Choroid plexus epithelial cell (primary cell): ENCODE results near the gene CYTIP.
A peak's percentile ranks its signal among the peaks of the same experiment; 100 is the strongest.

Source experiments
- DNase-seq: peaks from one replicate; pipeline ENCODE4 v3.0.0-alpha.2; 2010; ENCODE audit warnings: low read depth
- H3K4me3 ChIP-seq: 2 replicates; pipeline ENCODE4 v1.5.1; 2011; ENCODE audit warnings: low read depth, mild to moderate bottlenecking, control low read depth, low read length, moderate library complexity
- TF ChIP-seq, protein P1 (sequence below): conservative IDR thresholded peaks from 2 replicates; pipeline ENCODE4 v1.5.1; 2011; ENCODE audit warnings: low read depth, mild to moderate bottlenecking, control low read depth, inconsistent platforms, low read length, moderate library complexity

The CYTIP gene

DNA sequence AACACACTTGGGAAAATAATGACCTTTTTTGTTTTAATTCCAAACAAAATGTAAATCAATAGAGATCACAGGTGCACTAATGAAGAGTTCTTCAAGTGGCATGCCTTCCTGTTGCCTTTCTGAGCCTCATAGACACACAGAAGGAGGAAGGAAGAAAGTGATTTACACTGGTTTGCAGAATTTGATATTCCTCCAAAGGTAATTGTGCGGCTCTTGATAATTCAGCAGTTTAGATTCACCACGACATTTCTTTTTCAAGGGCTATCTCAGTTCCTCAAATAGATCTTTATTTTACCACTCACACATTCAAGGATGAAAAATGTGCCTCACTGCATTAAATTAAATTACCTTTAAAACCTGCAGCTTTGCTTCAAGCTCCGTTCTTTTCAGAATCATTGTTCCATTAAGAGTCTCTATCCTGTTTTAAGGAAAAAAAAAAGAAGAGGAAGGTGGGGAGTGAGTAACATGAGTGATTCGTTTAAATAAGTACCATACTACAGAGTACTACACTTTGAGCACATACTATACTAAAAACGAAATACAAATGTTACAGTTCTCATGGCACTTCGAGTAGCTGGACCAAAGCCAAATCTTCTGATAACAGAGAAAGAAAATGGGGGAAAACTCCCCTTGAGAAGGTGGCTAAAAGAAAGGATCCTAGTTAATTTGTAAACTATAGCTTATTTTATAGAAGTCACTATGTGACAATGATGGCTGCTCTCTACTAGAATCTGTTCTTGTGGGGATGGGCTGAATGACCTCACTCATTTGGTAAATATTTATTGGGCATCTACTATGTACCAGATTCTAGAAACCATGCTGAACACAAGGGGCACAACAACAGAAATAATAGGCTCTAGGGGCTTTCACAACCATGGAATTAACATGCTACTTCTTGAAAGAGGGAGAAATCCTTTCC lies 16.6 kb downstream of the CYTIP start:
- no peak overlapping the region for H3K4me3 ChIP-seq
- TF ChIP-seq, protein P1, sequence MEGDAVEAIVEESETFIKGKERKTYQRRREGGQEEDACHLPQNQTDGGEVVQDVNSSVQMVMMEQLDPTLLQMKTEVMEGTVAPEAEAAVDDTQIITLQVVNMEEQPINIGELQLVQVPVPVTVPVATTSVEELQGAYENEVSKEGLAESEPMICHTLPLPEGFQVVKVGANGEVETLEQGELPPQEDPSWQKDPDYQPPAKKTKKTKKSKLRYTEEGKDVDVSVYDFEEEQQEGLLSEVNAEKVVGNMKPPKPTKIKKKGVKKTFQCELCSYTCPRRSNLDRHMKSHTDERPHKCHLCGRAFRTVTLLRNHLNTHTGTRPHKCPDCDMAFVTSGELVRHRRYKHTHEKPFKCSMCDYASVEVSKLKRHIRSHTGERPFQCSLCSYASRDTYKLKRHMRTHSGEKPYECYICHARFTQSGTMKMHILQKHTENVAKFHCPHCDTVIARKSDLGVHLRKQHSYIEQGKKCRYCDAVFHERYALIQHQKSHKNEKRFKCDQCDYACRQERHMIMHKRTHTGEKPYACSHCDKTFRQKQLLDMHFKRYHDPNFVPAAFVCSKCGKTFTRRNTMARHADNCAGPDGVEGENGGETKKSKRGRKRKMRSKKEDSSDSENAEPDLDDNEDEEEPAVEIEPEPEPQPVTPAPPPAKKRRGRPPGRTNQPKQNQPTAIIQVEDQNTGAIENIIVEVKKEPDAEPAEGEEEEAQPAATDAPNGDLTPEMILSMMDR, result no peak
- DNase-seq, result no peak

- no peak for DNase-seq
- TF ChIP-seq, protein P1, result no peak
- no peak overlapping the region for H3K4me3 ChIP-seq
Observed at GRCh38 chr2:157426477-157426994, 17.4 kb downstream of the CYTIP start.

DNA sequence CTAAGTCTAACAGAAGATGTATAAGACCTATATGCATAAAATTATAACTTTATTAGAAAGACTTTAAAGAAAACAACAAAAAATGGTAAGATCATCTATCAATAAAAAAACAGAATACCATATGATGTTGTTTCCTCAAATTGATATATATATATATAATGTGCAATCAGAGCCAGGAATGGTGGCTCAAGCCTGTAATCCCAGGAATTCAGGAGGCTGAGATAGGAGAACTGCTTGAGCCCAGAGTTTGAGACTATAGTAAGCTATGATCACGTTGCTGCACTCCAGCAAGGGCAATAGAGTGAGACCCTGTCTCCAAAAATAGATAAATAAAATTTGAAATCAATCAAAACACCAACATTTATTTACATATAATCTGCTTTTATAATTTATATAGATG lies 19.5 kb downstream of the CYTIP start:
- DNase-seq, result no peak
- H3K4me3 ChIP-seq, result no peak overlapping the region
- TF ChIP-seq, protein P1, result no peak

- TF ChIP-seq, protein P1, result no peak
- no peak overlapping the region for H3K4me3 ChIP-seq
- DNase-seq, result no peak
Observed at GRCh38 chr2:157421964-157422363, 21.9 kb downstream of the CYTIP start.

DNA sequence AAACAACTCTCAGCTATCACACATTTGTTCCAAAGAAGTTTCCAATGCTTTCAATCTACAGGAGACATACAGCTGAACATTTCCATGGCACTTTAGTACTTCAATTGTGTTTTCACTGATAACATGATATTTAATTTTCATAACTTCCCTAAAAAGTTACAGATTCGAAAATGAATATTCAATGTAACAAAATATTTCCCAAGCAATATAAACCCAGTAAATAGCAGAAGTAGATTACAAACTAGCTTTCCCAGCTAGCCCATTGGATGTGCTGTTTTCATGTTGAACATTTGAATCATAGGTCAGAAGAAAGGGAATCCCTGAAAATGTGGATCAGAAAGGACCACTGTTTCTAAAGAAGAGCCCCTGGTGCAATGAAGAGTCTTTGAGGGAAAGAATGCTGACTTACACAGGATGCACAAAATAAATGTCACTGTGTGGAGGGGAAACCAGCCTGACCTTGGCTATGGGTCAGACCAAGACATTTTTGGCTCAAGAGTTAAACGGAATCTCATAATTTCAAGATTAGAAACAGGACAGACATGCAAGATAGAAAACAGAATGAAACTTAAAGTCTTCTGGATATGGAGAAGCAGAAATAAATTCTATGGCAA lies 22.5 kb downstream of the CYTIP start:
- TF ChIP-seq, protein P1, result no peak
- no peak for DNase-seq
- H3K4me3 ChIP-seq, result no peak overlapping the region

DNA sequence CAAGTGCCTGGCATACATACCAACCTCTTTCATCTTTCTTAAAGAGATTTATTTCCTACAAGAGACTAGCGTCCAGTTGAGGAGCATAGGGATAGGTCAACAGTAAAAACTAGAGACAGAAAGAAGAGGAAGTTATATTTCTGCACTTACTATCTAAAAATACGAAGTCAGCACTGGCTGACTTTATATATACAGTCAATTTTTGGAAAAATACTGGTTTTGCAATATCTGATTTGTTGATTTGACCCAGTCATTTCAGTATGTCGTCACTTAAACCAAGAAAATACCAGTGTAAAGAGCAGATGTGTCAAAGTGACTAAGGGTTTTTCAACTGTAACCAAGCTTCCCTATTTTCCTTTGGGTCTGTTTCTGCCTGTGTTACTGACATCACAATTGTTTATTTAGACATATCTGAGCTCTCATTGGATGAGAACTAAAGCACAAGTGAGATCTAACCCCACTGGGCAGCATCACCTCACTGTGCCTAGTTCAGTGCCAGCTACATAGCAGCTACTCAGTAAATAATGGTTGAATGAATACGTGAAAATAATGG lies 23.0 kb downstream of the CYTIP start:
- DNase-seq, result peak; percentile 2
- TF ChIP-seq, protein P1, result no peak
- no peak overlapping the region for H3K4me3 ChIP-seq
